ENCODE results near the gene BMI1.

Gene BMI1

GRCh38 chr10:22368981-22369380 is 48.1 kb downstream of the BMI1 start:
- DNase-seq, result no peak

- peak; percentile 37 for DNase-seq
These were observed 48.7 kb downstream of the BMI1 start for GRCh38 chr10:22369434-22370072.

- no peak for DNase-seq
These were observed 49.4 kb downstream of the BMI1 start for GRCh38 chr10:22370320-22370719.

GRCh38 chr10:22372298-22372697 is 51.4 kb downstream of the BMI1 start:
- DNase-seq, result no peak

- DNase-seq, result no peak
These were observed 52.0 kb downstream of the BMI1 start for GRCh38 chr10:22372917-22373316.

GRCh38 chr10:22374489-22375126 is 53.7 kb downstream of the BMI1 start:
- DNase-seq, result peak; percentile 32

GRCh38 chr10:22379059-22379458 is 58.2 kb downstream of the BMI1 start:
- no peak for DNase-seq

All from hematopoietic multipotent progenitor cell treated with erythropoietin and hydrocortisone succinate and interleukin-3 and kit ligand, for 6 days (in vitro differentiated cells).